HG03045 (cell line): ENCODE results near the gene CEND1.

Source experiments
- ATAC-seq: cut with Tn5 transposase; IDR thresholded peaks from one replicate; pipeline ENCODE4 v1.9.1; 2021; ENCODE audit warnings: mild to moderate bottlenecking, moderate library complexity; ENCODE audit not compliant: unreplicated experiment

Gene CEND1

GRCh38 chr11:779955-780532, 9.8 kb downstream of the CEND1 start:
- ATAC-seq = no peak

- no peak for ATAC-seq
Observed at GRCh38 chr11:778976-779954, 10.6 kb downstream of the CEND1 start.

GRCh38 chr11:777288-778255, 12.3 kb downstream of the CEND1 start, which contains the start of gene GATD1:
TSS of gene GATD1 (minus strand) at chr11:777487. CDS start at chr11:777462, 25 bp downstream.
- ATAC-seq = peak; percentile 76

GRCh38 chr11:776561-777287, 13.2 kb downstream of the CEND1 start:
- peak; percentile 37 for ATAC-seq

- ATAC-seq = no peak
Observed at GRCh38 chr11:776263-776560, 13.7 kb downstream of the CEND1 start.

GRCh38 chr11:774873-775592, 14.9 kb downstream of the CEND1 start:
- no peak for ATAC-seq

GRCh38 chr11:773830-774229, 16.1 kb downstream of the CEND1 start:
- ATAC-seq = no peak

GRCh38 chr11:773425-773824, 16.5 kb downstream of the CEND1 start:
- no peak for ATAC-seq

GRCh38 chr11:772429-773390, 17.2 kb downstream of the CEND1 start:
- ATAC-seq = no peak

- no peak for ATAC-seq
Observed at GRCh38 chr11:771617-772204, 18.2 kb downstream of the CEND1 start.

- ATAC-seq = no peak
Observed at GRCh38 chr11:770642-771616, 19.0 kb downstream of the CEND1 start.

GRCh38 chr11:769887-770641, 19.8 kb downstream of the CEND1 start:
- ATAC-seq = no peak

GRCh38 chr11:767238-767637, 22.7 kb downstream of the CEND1 start:
- no peak for ATAC-seq

GRCh38 chr11:766936-767210, 23.0 kb downstream of the CEND1 start:
- ATAC-seq = no peak

GRCh38 chr11:766106-766935, 23.6 kb downstream of the CEND1 start:
- no peak for ATAC-seq

- ATAC-seq = no peak
Observed at GRCh38 chr11:765802-766091, 24.1 kb downstream of the CEND1 start.
